Epithelial cell of esophagus (primary cell): Measurements from ENCODE around the gene USP44.
A peak's percentile ranks its signal among the peaks of the same experiment; 100 is the strongest.

Experiments used
- DNase-seq: peaks from one replicate; pipeline ENCODE4 v3.0.0; 2010; ENCODE audit warnings: low read depth
- H3K4me3 ChIP-seq: 2 replicates; pipeline ENCODE4 v1.5.1; 2011; ENCODE audit warnings: mild to moderate bottlenecking, low read length, control low read depth
- TF ChIP-seq, protein P1 (sequence below): IDR thresholded peaks from 2 replicates; pipeline ENCODE4 v1.5.1; 2011; ENCODE audit warnings: low read depth, mild to moderate bottlenecking, low read length, control low read depth, inconsistent platforms; ENCODE audit not compliant: insufficient read depth; ENCODE audit errors: missing control alignments

USP44 gene

GRCh38 chr12:95481072-95481471, 70.2 kb downstream of the USP44 start:
- peak; percentile 19 for DNase-seq
- H3K4me3 ChIP-seq = no peak overlapping the region
- TF ChIP-seq, protein P1, sequence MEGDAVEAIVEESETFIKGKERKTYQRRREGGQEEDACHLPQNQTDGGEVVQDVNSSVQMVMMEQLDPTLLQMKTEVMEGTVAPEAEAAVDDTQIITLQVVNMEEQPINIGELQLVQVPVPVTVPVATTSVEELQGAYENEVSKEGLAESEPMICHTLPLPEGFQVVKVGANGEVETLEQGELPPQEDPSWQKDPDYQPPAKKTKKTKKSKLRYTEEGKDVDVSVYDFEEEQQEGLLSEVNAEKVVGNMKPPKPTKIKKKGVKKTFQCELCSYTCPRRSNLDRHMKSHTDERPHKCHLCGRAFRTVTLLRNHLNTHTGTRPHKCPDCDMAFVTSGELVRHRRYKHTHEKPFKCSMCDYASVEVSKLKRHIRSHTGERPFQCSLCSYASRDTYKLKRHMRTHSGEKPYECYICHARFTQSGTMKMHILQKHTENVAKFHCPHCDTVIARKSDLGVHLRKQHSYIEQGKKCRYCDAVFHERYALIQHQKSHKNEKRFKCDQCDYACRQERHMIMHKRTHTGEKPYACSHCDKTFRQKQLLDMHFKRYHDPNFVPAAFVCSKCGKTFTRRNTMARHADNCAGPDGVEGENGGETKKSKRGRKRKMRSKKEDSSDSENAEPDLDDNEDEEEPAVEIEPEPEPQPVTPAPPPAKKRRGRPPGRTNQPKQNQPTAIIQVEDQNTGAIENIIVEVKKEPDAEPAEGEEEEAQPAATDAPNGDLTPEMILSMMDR = no peak

- no peak overlapping the region for H3K4me3 ChIP-seq
- peak; percentile 10 for DNase-seq
- TF ChIP-seq, protein P1 = no peak
These were observed 71.0 kb downstream of the USP44 start for GRCh38 chr12:95480230-95480629.

DNA sequence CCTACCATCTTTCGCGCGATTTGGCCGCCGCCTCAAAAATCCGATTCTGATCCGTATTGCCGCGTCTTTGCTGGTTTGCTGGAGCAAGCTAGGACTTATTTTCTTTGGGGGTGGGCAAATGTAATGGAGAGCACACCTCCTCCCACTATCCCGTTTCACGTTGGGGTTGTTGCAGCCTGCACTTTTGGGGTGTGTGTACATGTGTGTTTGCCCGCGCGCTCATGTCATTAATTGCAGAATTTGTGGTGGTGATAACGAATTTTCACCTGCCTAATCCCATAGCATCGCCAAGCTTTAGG, 76.7 kb downstream of the USP44 start:
- TF ChIP-seq, protein P1 = no peak
- peak; percentile 20 for DNase-seq
- H3K4me3 ChIP-seq = peak overlapping the region; percentile 92

- peak; percentile 99 for DNase-seq
- peak within 1 kb of the TSS; percentile 92 for H3K4me3 ChIP-seq
- TF ChIP-seq, protein P1 = no peak
These were observed 77.2 kb downstream of the USP44 start, which contains the start of gene METAP2 for GRCh38 chr12:95473884-95474659. TSS of gene METAP2 (plus strand) at chr12:95474152. CDS start at chr12:95474180, 28 bp downstream.

- DNase-seq = peak; percentile 54
- TF ChIP-seq, protein P1 = no peak
- peak overlapping the region; percentile 92 for H3K4me3 ChIP-seq
These were observed 77.9 kb downstream of the USP44 start for GRCh38 chr12:95473231-95473883.

- DNase-seq = peak; percentile 63
- TF ChIP-seq, protein P1 = no peak
- H3K4me3 ChIP-seq = no peak overlapping the region
These were observed 81.0 kb downstream of the USP44 start for GRCh38 chr12:95470300-95470699.
